AG04450 (cell line): ENCODE data around the gene TMEM120A. TPM values are rescaled to one million over a fixed set of nuclear protein-coding genes. Genes with fewer than 3 reads are reported as not detected.

ENCODE experiments used
- CTCF ChIA-PET: fragments of 300-600, 350-600 bp; formaldehyde crosslinking; extraction: SDS; loops from one replicate; lab custom pipeline; 2022; ENCODE audit warnings: antibody characterized with exemption, inconsistent platforms; lab: Charles Lee
- POLR2A ChIA-PET: fragments of 350-600 bp; formaldehyde crosslinking; extraction: SDS; loops from one replicate; lab custom pipeline; 2021; ENCODE audit warnings: antibody characterized with exemption, inconsistent platforms; lab: Yijun Ruan, JAX
- DNase-seq: peaks from one replicate; pipeline ENCODE4 v3.0.0-alpha.2; 2011; ENCODE audit warnings: low read depth, low spot score
- H3K27ac ChIP-seq: one replicate; pipeline ENCODE4 v1.5.1; 2012; ENCODE audit warnings: low read depth, low read length, control low read depth
- H3K27me3 ChIP-seq: one replicate; pipeline ENCODE4 v1.6.0; 2012; ENCODE audit warnings: low read length; ENCODE audit not compliant: control insufficient read depth, insufficient read depth
- H3K4me3 ChIP-seq: 2 replicates; pipeline ENCODE4 v1.5.1; 2011; ENCODE audit warnings: mild to moderate bottlenecking, low read depth, low read length, control low read depth
- H3K9me3 ChIP-seq: 2 replicates; pipeline ENCODE4 v1.5.1; 2012; ENCODE audit warnings: low read length; ENCODE audit not compliant: control insufficient read depth, insufficient read depth
- CTCF ChIP-seq: IDR thresholded peaks from 2 replicates; pipeline ENCODE4 v1.5.1; 2011; ENCODE audit warnings: low read depth, low read length, control low read depth, inconsistent platforms
- polyA plus RNA-seq: library from polyadenylated mRNA; depleted of rRNA; stranded (reverse); fragments of >200 nt; gene quantifications from 2 replicates; pipeline ENCODE4 v1.2.3, GENCODE V29; 2011

The TMEM120A gene
- polyA plus RNA-seq, 1 experiment: 46.3 TPM

- CTCF ChIA-PET: no interaction called here
- DNase-seq: no peak
Measured at GRCh38 chr7:75987026-75987804, 7.2 kb downstream of the TMEM120A start.

GRCh38 chr7:75986147-75986781 lies 8.1 kb downstream of the TMEM120A start:
- POLR2A ChIA-PET: interaction anchor here (0.6 kb wide), 1 partner anchor 96 kb away, joined by 3 read pairs; no protein-coding TSS in a partner anchor
- Histone ChIP-seq H3K27me3 (no peaks in the 10 kb centered on the region), H3K9me3 (no peaks in the 10 kb centered on the region; the same call in 1 of the 2 replicates), H3K27ac (no peak overlapping the region), H3K4me3 (no peak overlapping the region)
- no peak for TF ChIP-seq CTCF
- no peak for DNase-seq
- CTCF ChIA-PET: no interaction called here

More at GRCh38 chr7:75987026-75987804, 7.2 kb downstream of the TMEM120A start:
- Histone ChIP-seq H3K27me3 (no peaks in the 10 kb centered on the region), H3K27ac (no peak overlapping the region), H3K4me3 (no peak overlapping the region), H3K9me3 (no peaks in the 10 kb centered on the region; the same call in 1 of the 2 replicates)
- no peak for TF ChIP-seq CTCF
- POLR2A ChIA-PET: interaction anchor here (0.6 kb wide), 1 partner anchor 97 kb away, joined by 3 read pairs; no protein-coding TSS in a partner anchor

DNA sequence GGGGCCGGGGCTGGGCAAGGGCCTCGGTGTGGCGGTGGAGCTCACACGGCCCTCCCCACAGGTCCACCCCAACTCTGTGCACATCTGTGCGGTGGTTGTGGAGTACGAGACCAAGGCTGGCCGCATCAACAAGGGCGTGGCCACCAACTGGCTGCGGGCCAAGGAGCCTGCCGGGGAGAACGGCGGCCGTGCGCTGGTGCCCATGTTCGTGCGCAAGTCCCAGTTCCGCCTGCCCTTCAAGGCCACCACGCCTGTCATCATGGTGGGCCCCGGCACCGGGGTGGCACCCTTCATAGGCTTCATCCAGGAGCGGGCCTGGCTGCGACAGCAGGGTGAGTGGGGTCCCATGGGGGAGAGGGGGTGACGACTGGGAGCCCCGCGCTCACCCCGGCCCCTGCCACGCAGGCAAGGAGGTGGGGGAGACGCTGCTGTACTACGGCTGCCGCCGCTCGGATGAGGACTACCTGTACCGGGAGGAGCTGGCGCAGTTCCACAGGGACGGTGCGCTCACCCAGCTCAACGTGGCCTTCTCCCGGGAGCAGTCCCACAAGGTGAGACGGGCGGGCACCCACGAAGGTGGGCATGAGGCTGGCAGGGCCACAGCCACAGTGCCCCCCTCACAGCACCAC lies 8.8 kb downstream of the TMEM120A start:
- H3K9me3 ChIP-seq: no peaks in the 10 kb centered on the region; the same call in 1 of the 2 replicates
- TF ChIP-seq CTCF: no peak
- H3K27ac ChIP-seq: no peak overlapping the region
- no peak overlapping the region for H3K4me3 ChIP-seq
- DNase-seq: no peak
- POLR2A ChIA-PET: interaction anchor here (0.8 kb wide), 1 partner anchor 23 kb away, joined by 5 read pairs; no protein-coding TSS in a partner anchor
- CTCF ChIA-PET: no interaction called here
- no peaks in the 10 kb centered on the region for H3K27me3 ChIP-seq

- TF ChIP-seq CTCF: no peak
- Histone ChIP-seq H3K27me3 (no peaks in the 10 kb centered on the region), H3K9me3 (no peaks in the 10 kb centered on the region; the same call in 1 of the 2 replicates), H3K27ac (no peak overlapping the region), H3K4me3 (no peak overlapping the region)
- DNase-seq: no peak
- POLR2A ChIA-PET: interaction anchor here (0.8 kb wide), 1 partner anchor 23 kb away, joined by 5 read pairs; no protein-coding TSS in a partner anchor
- CTCF ChIA-PET: interaction anchor here (0.6 kb wide), 1 partner anchor 329 kb away, joined by 6 read pairs; no protein-coding TSS in a partner anchor
Measured at GRCh38 chr7:75985009-75985517, 9.3 kb downstream of the TMEM120A start.
